Neuronal stem cell (in vitro differentiated cells): Measurements from ENCODE around the gene OMA1.

Experiments
- DNase-seq: peaks from one replicate; pipeline ENCODE4 v3.0.0-alpha.2; 2013; ENCODE audit warnings: low spot score
- H2AFZ ChIP-seq: one replicate; pipeline ENCODE4 v1.6.1; 2013; ENCODE audit warnings: mild to moderate bottlenecking, low read length, inconsistent platforms
- H2AK5ac ChIP-seq: 2 replicates; pipeline ENCODE4 v1.6.1; 2013; ENCODE audit warnings: low read depth, mild to moderate bottlenecking, inconsistent platforms, low read length, moderate library complexity, mixed read lengths
- H2BK120ac ChIP-seq: 2 replicates; pipeline ENCODE4 v1.6.1; 2013; ENCODE audit warnings: low read depth, mild to moderate bottlenecking, inconsistent platforms, low read length, moderate library complexity, mixed read lengths
- H2BK12ac ChIP-seq: one replicate; pipeline ENCODE4 v1.6.1; 2013; ENCODE audit warnings: low read length, inconsistent platforms
- H2BK15ac ChIP-seq: 2 replicates; pipeline ENCODE4 v1.6.1; 2013; ENCODE audit warnings: mild to moderate bottlenecking, low read length, inconsistent platforms, mixed read lengths
- H2BK5ac ChIP-seq: one replicate; pipeline ENCODE4 v1.6.1; 2013; ENCODE audit warnings: inconsistent platforms, mild to moderate bottlenecking, low read length, moderate library complexity
- H3K14ac ChIP-seq: one replicate; pipeline ENCODE4 v1.6.1; 2013; ENCODE audit warnings: low read length, inconsistent platforms
- H3K18ac ChIP-seq: 2 replicates; pipeline ENCODE4 v1.6.1; 2013; ENCODE audit warnings: low read length, inconsistent platforms
- H3K23ac ChIP-seq: 2 replicates; pipeline ENCODE4 v1.6.1; 2013; ENCODE audit warnings: low read depth, mild to moderate bottlenecking, mixed read lengths, low read length, inconsistent platforms; ENCODE audit not compliant: poor library complexity
- H3K27ac ChIP-seq: replicated peaks from 3 replicates; pipeline ENCODE4 v1.5.1; 2013; ENCODE audit warnings: low read length, inconsistent platforms
- H3K27me3 ChIP-seq, 3 experiments: 2 replicates each; pipeline ENCODE4 v1.6.1; 2013; ENCODE audit warnings: low read length in 3 of 3, mild to moderate bottlenecking in 2 of 3, inconsistent platforms in 1 of 3, low read depth in 1 of 3, mixed read lengths in 1 of 3, moderate library complexity in 1 of 3; ENCODE audit not compliant: control insufficient read depth in 3 of 3, insufficient read depth in 3 of 3
- H3K36me3 ChIP-seq, 2 donors: replicated peaks in 1 of 2; 2 replicates each; pipeline ENCODE4 v1.6.1; 2013; ENCODE audit warnings: low read length in 2 of 2; ENCODE audit not compliant: control insufficient read depth in 2 of 2, insufficient read depth in 2 of 2
- H3K4ac ChIP-seq: 2 replicates; pipeline ENCODE4 v1.6.1; 2013; ENCODE audit warnings: inconsistent platforms, mild to moderate bottlenecking, low read length, moderate library complexity
- H3K4me1 ChIP-seq, 2 donors: 1 replicate in 1 of 2; 2 replicates in 1 of 2; pipeline ENCODE4 v1.6.1; 2013; ENCODE audit warnings: low read length in 2 of 2, low read depth in 1 of 2; ENCODE audit not compliant: control insufficient read depth in 2 of 2, insufficient read depth in 1 of 2
- H3K4me2 ChIP-seq: one replicate; pipeline ENCODE4 v1.6.1; 2013; ENCODE audit warnings: mild to moderate bottlenecking, low read length, inconsistent platforms; ENCODE audit not compliant: insufficient read depth, poor library complexity, severe bottlenecking
- H3K4me3 ChIP-seq, 2 donors: 2 replicates each; pipeline ENCODE4 v1.5.1; 2013; ENCODE audit warnings: low read length in 2 of 2, mild to moderate bottlenecking in 2 of 2, inconsistent platforms in 1 of 2, moderate library complexity in 1 of 2
- H3K79me1 ChIP-seq: one replicate; pipeline ENCODE4 v1.6.1; 2013; ENCODE audit warnings: low read depth, mild to moderate bottlenecking, inconsistent platforms, low read length, moderate library complexity
- H3K9ac ChIP-seq: one replicate; pipeline ENCODE4 v1.6.1; 2013; ENCODE audit warnings: mild to moderate bottlenecking, low read depth, low read length, inconsistent platforms; ENCODE audit not compliant: poor library complexity
- H3K9me3 ChIP-seq, 2 donors: replicated peaks in 1 of 2; 2 replicates each; pipeline versions ENCODE3 to v1.6.1; 2013; ENCODE audit warnings: low read length in 2 of 2, mild to moderate bottlenecking in 2 of 2, inconsistent platforms in 1 of 2, low read depth in 1 of 2, mixed read lengths in 1 of 2, moderate library complexity in 1 of 2; ENCODE audit not compliant: control insufficient read depth in 2 of 2, insufficient read depth in 1 of 2
- H4K8ac ChIP-seq: one replicate; pipeline ENCODE4 v1.6.1; 2013; ENCODE audit warnings: low read depth, mild to moderate bottlenecking, inconsistent platforms, low read length, moderate library complexity
- H4K91ac ChIP-seq: one replicate; pipeline ENCODE4 v1.6.1; 2013; ENCODE audit warnings: low read length, low read depth, mild to moderate bottlenecking, inconsistent platforms; ENCODE audit not compliant: poor library complexity
- WGBS, 2 donors: extraction: QIAGEN DNeasy Blood & Tissue Kit; methylation state at CpG; one replicate each; pipeline ENCODE4 v1.1.7; 2013; ENCODE audit warnings: missing lambda C conversion rate in 2 of 2, mixed read lengths in 1 of 2; ENCODE audit not compliant: insufficient read length in 2 of 2, insufficient replicate concordance in 1 of 2; ENCODE audit errors: extremely low coverage in 2 of 2; 5-methylcytosine and 5-hydroxymethylcytosine counted together

OMA1 gene

GRCh38 chr1:58585581-58586151 is 39.1 kb upstream of the OMA1 start:
- H3K27me3 ChIP-seq, result peaks cover 0 to 12% (median 0%) of the 10 kb centered on the region in 3 experiments
- no peak overlapping the region for H4K8ac ChIP-seq

GRCh38 chr1:58585166-58585565 is 38.6 kb upstream of the OMA1 start:
- Histone ChIP-seq H2BK5ac (no peak overlapping the region), H3K18ac (no peak overlapping the region), H3K79me1 (no peaks in the 10 kb centered on the region), H3K4me3 (no peak overlapping the region), H2BK120ac (no peak overlapping the region), H3K23ac (no peak overlapping the region), H2AK5ac (no peak overlapping the region), H3K9ac (no peak overlapping the region), H2AFZ (no peak overlapping the region), H3K36me3 (no peaks in the 10 kb centered on the region), H2BK12ac (no peak overlapping the region), H3K27ac (no peak overlapping the region), H3K27me3 (peaks cover 0 to 12% (median 0%) of the 10 kb centered on the region in 3 experiments), H2BK15ac (no peak overlapping the region), H3K9me3 (no peaks in the 10 kb centered on the region), H4K8ac (no peak overlapping the region), H3K4ac (no peak overlapping the region), H3K4me2 (no peak overlapping the region), H4K91ac (no peak overlapping the region), H3K4me1 (peaks cover 0 to 4% of the 10 kb centered on the region in 2 donors), H3K14ac (no peak overlapping the region)
- no CpG with 5 or more reads among the region's 2 CpGs for WGBS, 2 donors
- no peak for DNase-seq

More at GRCh38 chr1:58585581-58586151, 39.1 kb upstream of the OMA1 start:
- Histone ChIP-seq H3K27ac (no peak overlapping the region), H3K9ac (no peak overlapping the region), H3K36me3 (no peaks in the 10 kb centered on the region), H2BK5ac (no peak overlapping the region), H3K9me3 (no peaks in the 10 kb centered on the region), H3K4me3 (no peak overlapping the region), H2BK15ac (no peak overlapping the region), H3K4me2 (no peak overlapping the region), H3K79me1 (no peaks in the 10 kb centered on the region), H2AFZ (no peak overlapping the region), H3K14ac (no peak overlapping the region), H2BK120ac (no peak overlapping the region), H4K91ac (no peak overlapping the region), H3K4me1 (peaks cover 0 to 3% of the 10 kb centered on the region in 2 donors), H3K4ac (no peak overlapping the region), H3K18ac (no peak overlapping the region), H2AK5ac (no peak overlapping the region), H3K23ac (no peak overlapping the region), H2BK12ac (no peak overlapping the region)
- DNase-seq, result no peak
- no CpG with 5 or more reads among the region's 3 CpGs for WGBS, 2 donors

GRCh38 chr1:58584082-58584895 is 37.8 kb upstream of the OMA1 start:
- H3K9ac ChIP-seq, result no peak overlapping the region
- no peak overlapping the region for H2BK5ac ChIP-seq
- no peaks in the 10 kb centered on the region for H3K9me3 ChIP-seq
- H3K4me1 ChIP-seq, result peaks cover 0 to 5% of the 10 kb centered on the region in 2 donors
- H2BK12ac ChIP-seq, result no peak overlapping the region
- H2BK15ac ChIP-seq, result no peak overlapping the region
- no peaks in the 10 kb centered on the region for H3K36me3 ChIP-seq
- H2AK5ac ChIP-seq, result no peak overlapping the region
- H3K4me3 ChIP-seq, result no peak overlapping the region
- no peak overlapping the region for H4K91ac ChIP-seq
- no peak overlapping the region for H3K4ac ChIP-seq
- no peak overlapping the region for H3K14ac ChIP-seq
- no peak overlapping the region for H3K23ac ChIP-seq
- no peaks in the 10 kb centered on the region for H3K79me1 ChIP-seq
- no peak overlapping the region for H2BK120ac ChIP-seq
- no peak for DNase-seq
- no peak overlapping the region for H3K4me2 ChIP-seq
- H3K27me3 ChIP-seq, result peaks cover 0 to 12% (median 0%) of the 10 kb centered on the region in 3 experiments
- no CpG with 5 or more reads among the region's 8 CpGs for WGBS, 2 donors
- H2AFZ ChIP-seq, result peak overlapping the region; percentile 26
- H4K8ac ChIP-seq, result no peak overlapping the region
- H3K18ac ChIP-seq, result no peak overlapping the region
- H3K27ac ChIP-seq, result no peak overlapping the region

- Histone ChIP-seq H3K9me3 (no peaks in the 10 kb centered on the region), H3K4me2 (no peak overlapping the region), H4K91ac (no peak overlapping the region), H2BK5ac (no peak overlapping the region), H3K27me3 (peaks cover 0 to 12% (median 0%) of the 10 kb centered on the region in 3 experiments), H2BK120ac (no peak overlapping the region), H2AK5ac (no peak overlapping the region), H3K14ac (no peak overlapping the region), H3K9ac (no peak overlapping the region), H4K8ac (no peak overlapping the region), H3K79me1 (no peaks in the 10 kb centered on the region), H3K4ac (no peak overlapping the region), H3K23ac (no peak overlapping the region), H3K4me3 (no peak overlapping the region), H3K36me3 (no peaks in the 10 kb centered on the region), H3K18ac (no peak overlapping the region), H3K4me1 (peaks cover 0 to 5% of the 10 kb centered on the region in 2 donors), H2BK15ac (no peak overlapping the region), H2BK12ac (no peak overlapping the region), H3K27ac (no peak overlapping the region), H2AFZ (no peak overlapping the region)
- DNase-seq, result no peak
- WGBS, 2 donors, result no CpG with 5 or more reads among the region's 1 CpG
Measured at GRCh38 chr1:58583496-58583895, 37.0 kb upstream of the OMA1 start.
